Vagina (tissue), 2 donors: Measurements from ENCODE around the gene LYPD3.

Experiments used
- POLR2A ChIP-seq, 2 donors: fragments of 450-650 bp; IDR thresholded peaks; one replicate each; pipeline ENCODE4 v1.6.1; 2017; ENCODE audit warnings: antibody characterized with exemption in 2 of 2, mild to moderate bottlenecking in 2 of 2, moderate library complexity in 2 of 2
- TF ChIP-seq, protein P1 (sequence below), 3 experiments: fragments of 450-650 bp in 2 of 3; fragments of 200-600 bp in 1 of 3; sonication (generic) in 1 of 3; IDR thresholded peaks; one replicate each; pipeline ENCODE4 v1.5.1; 2017 to 2019; ENCODE audit warnings: antibody characterized with exemption in 3 of 3, mild to moderate bottlenecking in 2 of 3, moderate library complexity in 2 of 3

DNA sequence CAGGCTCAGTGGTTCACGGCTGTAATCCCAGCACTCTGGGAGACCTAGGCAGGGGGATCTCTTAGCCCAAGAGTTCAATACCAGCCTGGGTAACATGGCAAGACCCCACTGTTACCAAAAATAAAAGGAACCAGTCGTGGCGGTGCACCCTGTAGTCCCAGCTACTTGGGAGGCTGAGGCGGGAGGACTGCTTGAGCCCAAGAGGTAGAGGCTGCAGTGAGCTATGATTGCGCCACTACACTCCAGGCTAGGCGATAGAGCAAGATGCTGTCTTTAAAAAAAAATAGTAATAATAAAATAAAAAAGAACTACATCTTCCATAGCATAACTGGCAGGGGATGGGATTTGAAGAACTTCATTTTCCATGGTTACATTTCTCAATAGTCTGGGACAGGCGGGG is 3.0 kb downstream of the LYPD3 start:
- TF ChIP-seq POLR2A (IDR thresholded peaks at IDR 0.05), result no peak
- TF ChIP-seq, protein P1, sequence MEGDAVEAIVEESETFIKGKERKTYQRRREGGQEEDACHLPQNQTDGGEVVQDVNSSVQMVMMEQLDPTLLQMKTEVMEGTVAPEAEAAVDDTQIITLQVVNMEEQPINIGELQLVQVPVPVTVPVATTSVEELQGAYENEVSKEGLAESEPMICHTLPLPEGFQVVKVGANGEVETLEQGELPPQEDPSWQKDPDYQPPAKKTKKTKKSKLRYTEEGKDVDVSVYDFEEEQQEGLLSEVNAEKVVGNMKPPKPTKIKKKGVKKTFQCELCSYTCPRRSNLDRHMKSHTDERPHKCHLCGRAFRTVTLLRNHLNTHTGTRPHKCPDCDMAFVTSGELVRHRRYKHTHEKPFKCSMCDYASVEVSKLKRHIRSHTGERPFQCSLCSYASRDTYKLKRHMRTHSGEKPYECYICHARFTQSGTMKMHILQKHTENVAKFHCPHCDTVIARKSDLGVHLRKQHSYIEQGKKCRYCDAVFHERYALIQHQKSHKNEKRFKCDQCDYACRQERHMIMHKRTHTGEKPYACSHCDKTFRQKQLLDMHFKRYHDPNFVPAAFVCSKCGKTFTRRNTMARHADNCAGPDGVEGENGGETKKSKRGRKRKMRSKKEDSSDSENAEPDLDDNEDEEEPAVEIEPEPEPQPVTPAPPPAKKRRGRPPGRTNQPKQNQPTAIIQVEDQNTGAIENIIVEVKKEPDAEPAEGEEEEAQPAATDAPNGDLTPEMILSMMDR (IDR thresholded peaks at IDR 0.05), result no peak
